Vagina (tissue), 2 donors: Measurements from ENCODE around the gene C6orf62. TPM values are rescaled to one million over a fixed set of nuclear protein-coding genes. Genes with fewer than 3 reads are reported as not detected.
"Not testable (repeated sequence)": the region's sequence is repeated elsewhere in the genome, so short reads cannot be mapped to it uniquely, and the experiment has no call there.

Source experiments
- DNase-seq, 2 donors: peaks; one replicate each; pipeline ENCODE4 v3.0.0-alpha.2; 2017; ENCODE audit errors: extremely low spot score in 2 of 2
- H3K27ac ChIP-seq: fragments of 200-600 bp; sonication (generic); one replicate; pipeline ENCODE4 v1.5.1; 2019
- H3K27me3 ChIP-seq: fragments of 200-600 bp; sonication (generic); one replicate; pipeline ENCODE4 v1.5.1; 2019
- H3K36me3 ChIP-seq, 2 donors: fragments of 200-600 bp; sonication (generic); one replicate each; pipeline ENCODE4 v1.5.1; 2017 to 2019
- H3K4me1 ChIP-seq: fragments of 200-600 bp; sonication (generic); one replicate; pipeline ENCODE4 v1.5.1; 2019
- H3K4me3 ChIP-seq, 2 donors: fragments of 200-600 bp; sonication (generic); 1 replicate in 1 of 2; 2 replicates in 1 of 2; pipeline ENCODE4 v1.5.1; 2016 to 2019
- H3K9me3 ChIP-seq: fragments of 200-600 bp; sonication (generic); one replicate; pipeline ENCODE4 v1.5.1; 2019
- POLR2A ChIP-seq, 2 donors: fragments of 450-650 bp; IDR thresholded peaks; one replicate each; pipeline ENCODE4 v1.6.1; 2017; ENCODE audit warnings: antibody characterized with exemption in 2 of 2, mild to moderate bottlenecking in 2 of 2, moderate library complexity in 2 of 2
- POLR2AphosphoS5 ChIP-seq, 2 donors: sonication (generic); formaldehyde crosslinking; IDR thresholded peaks; one replicate each; pipeline ENCODE4 v1.9.0; 2017; ENCODE audit warnings: antibody characterized with exemption in 2 of 2, mild to moderate bottlenecking in 2 of 2, low read depth in 1 of 2; ENCODE audit not compliant: insufficient read depth in 1 of 2
- intact Hi-C: fragments of 100-400 bp; cut with DNase I; formaldehyde crosslinking; loops from one replicate; pipeline ENCODE4 v1.15.1; 2023
- total RNA-seq: library from RNA; depleted of rRNA; stranded (reverse); fragments of >200 nt; gene quantifications from one replicate; pipeline ENCODE4 v1.2.3, GENCODE V29; 2016
- TF ChIP-seq, protein P1 (sequence below), 3 experiments: fragments of 450-650 bp in 2 of 3; fragments of 200-600 bp in 1 of 3; sonication (generic) in 1 of 3; IDR thresholded peaks; one replicate each; pipeline ENCODE4 v1.5.1; 2017 to 2019; ENCODE audit warnings: antibody characterized with exemption in 3 of 3, mild to moderate bottlenecking in 2 of 3, moderate library complexity in 2 of 3

C6orf62 gene
- total RNA-seq, 1 donor from 2014 or later, result 45.2 TPM

DNA sequence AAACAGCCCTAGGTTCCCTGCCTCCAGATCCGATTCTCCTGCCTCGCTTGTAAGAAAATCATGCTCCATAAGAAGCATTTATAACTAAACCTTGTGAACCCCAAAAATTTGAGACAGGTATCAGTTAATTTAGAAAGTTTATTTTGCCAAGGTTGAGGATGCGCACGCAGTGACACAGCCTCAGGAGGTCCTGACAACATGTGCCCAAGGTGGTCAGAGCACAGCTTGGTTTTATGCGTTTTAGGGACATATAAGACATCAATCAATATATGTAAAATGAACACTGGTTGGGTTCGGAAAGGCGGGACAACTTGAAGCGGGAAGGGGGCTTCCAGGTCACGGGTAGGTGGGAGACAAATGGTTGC is 50.0 kb downstream of the C6orf62 start:
- H3K27ac ChIP-seq, result no peak overlapping the region
- H3K27me3 ChIP-seq, result no peaks in the 10 kb centered on the region
- TF ChIP-seq, protein P1, sequence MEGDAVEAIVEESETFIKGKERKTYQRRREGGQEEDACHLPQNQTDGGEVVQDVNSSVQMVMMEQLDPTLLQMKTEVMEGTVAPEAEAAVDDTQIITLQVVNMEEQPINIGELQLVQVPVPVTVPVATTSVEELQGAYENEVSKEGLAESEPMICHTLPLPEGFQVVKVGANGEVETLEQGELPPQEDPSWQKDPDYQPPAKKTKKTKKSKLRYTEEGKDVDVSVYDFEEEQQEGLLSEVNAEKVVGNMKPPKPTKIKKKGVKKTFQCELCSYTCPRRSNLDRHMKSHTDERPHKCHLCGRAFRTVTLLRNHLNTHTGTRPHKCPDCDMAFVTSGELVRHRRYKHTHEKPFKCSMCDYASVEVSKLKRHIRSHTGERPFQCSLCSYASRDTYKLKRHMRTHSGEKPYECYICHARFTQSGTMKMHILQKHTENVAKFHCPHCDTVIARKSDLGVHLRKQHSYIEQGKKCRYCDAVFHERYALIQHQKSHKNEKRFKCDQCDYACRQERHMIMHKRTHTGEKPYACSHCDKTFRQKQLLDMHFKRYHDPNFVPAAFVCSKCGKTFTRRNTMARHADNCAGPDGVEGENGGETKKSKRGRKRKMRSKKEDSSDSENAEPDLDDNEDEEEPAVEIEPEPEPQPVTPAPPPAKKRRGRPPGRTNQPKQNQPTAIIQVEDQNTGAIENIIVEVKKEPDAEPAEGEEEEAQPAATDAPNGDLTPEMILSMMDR (IDR thresholded peaks at IDR 0.05), result no peak
- TF ChIP-seq POLR2AphosphoS5 (IDR thresholded peaks at IDR 0.05; ENCODE audit: insufficient read depth in 1 of 2, low read depth in 1 of 2), result no peak
- TF ChIP-seq POLR2A (IDR thresholded peaks at IDR 0.05), result no peak
- DNase-seq, result no peak
- H3K9me3 ChIP-seq, result no peaks in the 10 kb centered on the region
- no peaks in the 10 kb centered on the region for H3K36me3 ChIP-seq
- peaks cover 32% of the 10 kb centered on the region for H3K4me1 ChIP-seq
- no peak overlapping the region for H3K4me3 ChIP-seq
- intact Hi-C loops, result no loop called here

- H3K27ac ChIP-seq, H3K27me3 ChIP-seq, H3K36me3 ChIP-seq, DNase-seq, H3K9me3 ChIP-seq, intact Hi-C loops: not testable (repeated sequence)
- Histone ChIP-seq H3K4me1 (peaks cover 37% of the 10 kb centered on the region), H3K4me3 (peak overlapping the region; percentile 75 to 90)
Observed at GRCh38 chr6:24668066-24668996, 50.6 kb downstream of the C6orf62 start.

GRCh38 chr6:24667378-24667803 is 51.6 kb downstream of the C6orf62 start:
- no peaks in the 10 kb centered on the region for H3K9me3 ChIP-seq
- peak overlapping the region; percentile 75 to 90 for H3K4me3 ChIP-seq
- TF ChIP-seq, protein P1 (IDR thresholded peaks at IDR 0.05), result no peak
- TF ChIP-seq POLR2AphosphoS5 (IDR thresholded peaks at IDR 0.05; ENCODE audit: insufficient read depth in 1 of 2, low read depth in 1 of 2) (no peak), POLR2A (IDR thresholded peaks at IDR 0.05) (no peak)
- peak overlapping the region; percentile 91 for H3K27ac ChIP-seq
- H3K36me3 ChIP-seq, result peaks cover 0 to 6% of the 10 kb centered on the region in 2 donors
- peaks cover 39% of the 10 kb centered on the region for H3K4me1 ChIP-seq
- no peaks in the 10 kb centered on the region for H3K27me3 ChIP-seq
- intact Hi-C loops, result loop anchor here (2.0 kb wide), 1 partner anchor 53 kb away; no protein-coding TSS in a partner anchor
- DNase-seq, result no peak

- H3K36me3 ChIP-seq, result peaks cover 0 to 6% of the 10 kb centered on the region in 2 donors
- no peaks in the 10 kb centered on the region for H3K27me3 ChIP-seq
- peak in 1 of 2 donors; percentile 96 for DNase-seq
- H3K27ac ChIP-seq, result peak within 1 kb of the TSS; percentile 91
- peaks cover 39% of the 10 kb centered on the region for H3K4me1 ChIP-seq
- TF ChIP-seq POLR2AphosphoS5 (IDR thresholded peaks at IDR 0.05; ENCODE audit: insufficient read depth in 1 of 2, low read depth in 1 of 2) (peak; percentile 96 to 98), POLR2A (IDR thresholded peaks at IDR 0.05) (peak in 1 of 2 donors; percentile 75)
- TF ChIP-seq, protein P1 (IDR thresholded peaks at IDR 0.05), result peak in 2 of 3 experiments; percentile 20 to 39
- intact Hi-C loops, result loop anchor here (2.0 kb wide), 1 partner anchor 54 kb away; no protein-coding TSS in a partner anchor
- peak within 1 kb of the TSS; percentile 75 to 90 for H3K4me3 ChIP-seq
- no peaks in the 10 kb centered on the region for H3K9me3 ChIP-seq
Observed at GRCh38 chr6:24666641-24667377, 52.1 kb downstream of the C6orf62 start, which contains the start of the genes ACOT13 and TDP2. Gene ACOT13 (plus strand): TSS chr6:24667077. CDS start chr6:24667264, 187 bp downstream. Gene TDP2 (minus strand): TSS chr6:24666899. CDS start chr6:24666862, 37 bp downstream.

DNA sequence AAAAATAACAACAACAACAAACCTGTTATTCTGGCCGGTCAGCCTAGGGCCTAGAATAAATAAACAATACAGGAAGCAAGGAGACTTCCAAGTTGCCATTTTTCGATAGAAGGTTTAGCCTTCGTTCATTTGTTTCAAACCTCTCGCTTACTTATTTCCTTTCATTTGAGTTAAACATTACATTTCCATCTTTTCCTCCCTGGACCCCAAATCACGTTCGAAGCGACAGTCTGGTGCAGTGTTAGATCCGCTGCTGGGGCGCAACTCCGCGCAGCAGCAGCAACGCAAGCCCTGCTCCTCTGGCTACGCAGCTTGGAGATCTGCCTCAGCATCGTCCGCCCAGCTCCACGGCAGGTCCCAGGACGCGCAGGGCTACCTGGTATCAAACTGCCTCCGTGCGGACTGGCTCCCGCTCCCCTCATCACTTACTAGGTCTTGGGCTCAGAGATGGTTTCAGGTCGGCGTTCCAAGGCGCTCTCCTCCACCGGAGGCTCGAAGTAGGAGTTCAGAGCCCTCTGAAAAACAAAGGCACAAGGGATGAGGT is 52.8 kb downstream of the C6orf62 start:
- peak overlapping the region; percentile 91 for H3K27ac ChIP-seq
- DNase-seq, result no peak
- H3K36me3 ChIP-seq, result peaks cover 0 to 6% of the 10 kb centered on the region in 2 donors
- peaks cover 43% of the 10 kb centered on the region for H3K4me1 ChIP-seq
- H3K4me3 ChIP-seq, result peak overlapping the region; percentile 75 to 90
- TF ChIP-seq POLR2AphosphoS5 (IDR thresholded peaks at IDR 0.05; ENCODE audit: insufficient read depth in 1 of 2, low read depth in 1 of 2), result no peak
- no peak for TF ChIP-seq POLR2A (IDR thresholded peaks at IDR 0.05)
- TF ChIP-seq, protein P1 (IDR thresholded peaks at IDR 0.05), result no peak
- intact Hi-C loops, result loop anchor here (2.0 kb wide), 1 partner anchor 55 kb away; no protein-coding TSS in a partner anchor
- H3K9me3 ChIP-seq, result no peaks in the 10 kb centered on the region
- no peaks in the 10 kb centered on the region for H3K27me3 ChIP-seq
